ENCODE data around the gene FBXW8.

Gene FBXW8

DNA sequence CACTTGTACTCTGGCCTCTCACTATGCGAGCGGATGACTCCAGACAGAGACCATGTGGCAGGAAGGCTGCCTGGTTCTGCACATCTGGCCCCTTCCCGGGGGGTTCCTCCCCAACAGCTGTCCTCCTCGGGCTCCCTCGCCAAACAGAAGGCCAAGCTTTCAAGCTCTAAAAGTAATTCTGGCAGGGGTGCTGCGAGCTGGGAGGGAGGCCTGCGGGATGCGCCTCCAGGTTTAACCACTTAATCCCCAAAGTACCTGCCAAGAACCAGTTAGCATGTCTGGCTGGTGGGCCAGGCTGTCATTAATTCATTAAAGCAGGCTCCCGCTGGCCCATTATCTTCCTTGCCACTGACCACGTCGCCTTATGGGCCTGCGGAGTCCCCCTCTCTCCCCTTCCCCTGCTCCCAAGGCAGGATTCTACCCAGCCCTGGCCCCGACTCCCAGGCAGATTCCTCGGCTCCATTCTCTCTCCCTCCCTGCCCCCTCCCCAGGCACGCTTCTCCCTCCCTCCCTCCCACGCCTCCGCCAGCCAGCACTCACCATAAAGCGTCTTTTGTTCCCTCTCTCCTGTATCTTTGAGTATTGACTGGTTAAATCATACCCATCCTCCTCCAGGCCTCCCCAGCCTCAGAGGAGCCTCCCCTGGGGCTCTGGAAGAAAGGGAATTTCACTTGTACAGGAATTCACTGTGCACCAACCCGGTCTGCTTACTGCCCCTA is 34.4 kb upstream of the FBXW8 start:
- DNase-seq (ENCODE audit: low read depth, low spot score), result no peak
- TF ChIP-seq FOXP2 (optimal IDR thresholded peaks at IDR 0.05; ENCODE audit: control extremely low read depth, extremely low read length, insufficient read depth) (no peak), POLR2AphosphoS5 (IDR thresholded peaks at IDR 0.05; ENCODE audit: borderline replicate concordance, low read depth, low read length) (no peak), EZH2 (IDR thresholded peaks at IDR 0.05) (no peak)
- no peaks in the 10 kb centered on the region for H3K36me3 ChIP-seq (ENCODE audit: insufficient read depth, low read length)
- no peaks in the 10 kb centered on the region for H3K9me3 ChIP-seq (ENCODE audit: low read depth, low read length)
- H3K27ac ChIP-seq, result 0 out of 2 replicates have a peak overlapping the region, but pooled peaks have one; percentile 25
- no peak overlapping the region for H3K9ac ChIP-seq (ENCODE audit: insufficient read length)
- peak overlapping the region; percentile 58 for H3K4me3 ChIP-seq

DNA sequence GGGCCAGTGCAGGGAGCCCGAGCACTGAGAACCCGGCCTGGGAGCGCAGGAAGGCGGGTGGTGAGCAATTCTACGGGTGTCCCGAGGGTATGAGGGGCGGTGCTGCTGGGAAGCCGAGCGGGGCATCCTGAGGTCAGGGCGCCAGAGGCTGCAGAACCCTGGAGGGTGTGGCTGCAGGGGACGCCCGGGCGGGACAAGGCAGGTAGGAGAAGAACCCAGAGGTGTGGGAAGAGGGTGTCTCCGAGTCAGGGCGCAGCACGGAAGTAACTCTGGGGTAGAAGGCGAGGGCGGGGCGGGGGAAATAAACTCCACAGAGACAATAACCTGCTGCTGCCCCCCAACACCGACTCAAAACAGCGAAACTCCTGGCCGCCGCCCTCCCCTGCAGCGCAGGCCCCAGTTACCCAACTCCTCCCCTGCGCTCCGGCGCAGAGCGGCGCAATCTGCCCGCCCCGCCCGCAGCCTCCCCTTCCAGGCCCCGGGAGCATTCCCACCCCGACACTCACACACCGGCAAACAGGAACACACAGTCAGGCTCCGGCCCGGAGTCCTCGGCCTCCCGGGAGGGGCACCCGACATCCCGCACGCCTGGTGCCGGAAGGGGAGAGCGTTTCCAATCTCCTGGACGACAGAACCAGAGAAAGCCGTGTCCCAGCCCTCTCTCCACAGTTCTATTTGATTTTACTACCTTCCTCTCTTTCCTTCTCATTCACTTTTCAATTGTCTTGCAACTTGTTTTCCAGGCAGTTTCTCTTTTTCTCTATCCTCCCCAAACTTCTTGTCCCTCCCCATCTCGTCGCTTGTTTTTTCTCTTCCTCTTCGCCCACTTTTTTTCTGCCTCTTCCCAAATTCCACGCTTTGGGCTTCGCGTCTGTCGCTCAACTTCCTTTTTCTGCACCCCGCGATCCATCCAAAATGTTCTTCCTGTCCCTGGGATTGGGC is 31.9 kb upstream of the FBXW8 start:
- Histone ChIP-seq H3K4me3 (peak overlapping the region; percentile 75), H3K27ac (no peak overlapping the region), H3K9me3 (ENCODE audit: low read depth, low read length) (no peaks in the 10 kb centered on the region), H3K9ac (ENCODE audit: insufficient read length) (peak overlapping the region; percentile 55), H3K36me3 (ENCODE audit: insufficient read depth, low read length) (no peaks in the 10 kb centered on the region)
- TF ChIP-seq EZH2 (IDR thresholded peaks at IDR 0.05), result no peak
- TF ChIP-seq POLR2AphosphoS5 (IDR thresholded peaks at IDR 0.05; ENCODE audit: borderline replicate concordance, low read depth, low read length), result no peak
- TF ChIP-seq FOXP2 (optimal IDR thresholded peaks at IDR 0.05; ENCODE audit: control extremely low read depth, extremely low read length, insufficient read depth), result no peak
- no peak for DNase-seq (ENCODE audit: low read depth, low spot score)

DNA sequence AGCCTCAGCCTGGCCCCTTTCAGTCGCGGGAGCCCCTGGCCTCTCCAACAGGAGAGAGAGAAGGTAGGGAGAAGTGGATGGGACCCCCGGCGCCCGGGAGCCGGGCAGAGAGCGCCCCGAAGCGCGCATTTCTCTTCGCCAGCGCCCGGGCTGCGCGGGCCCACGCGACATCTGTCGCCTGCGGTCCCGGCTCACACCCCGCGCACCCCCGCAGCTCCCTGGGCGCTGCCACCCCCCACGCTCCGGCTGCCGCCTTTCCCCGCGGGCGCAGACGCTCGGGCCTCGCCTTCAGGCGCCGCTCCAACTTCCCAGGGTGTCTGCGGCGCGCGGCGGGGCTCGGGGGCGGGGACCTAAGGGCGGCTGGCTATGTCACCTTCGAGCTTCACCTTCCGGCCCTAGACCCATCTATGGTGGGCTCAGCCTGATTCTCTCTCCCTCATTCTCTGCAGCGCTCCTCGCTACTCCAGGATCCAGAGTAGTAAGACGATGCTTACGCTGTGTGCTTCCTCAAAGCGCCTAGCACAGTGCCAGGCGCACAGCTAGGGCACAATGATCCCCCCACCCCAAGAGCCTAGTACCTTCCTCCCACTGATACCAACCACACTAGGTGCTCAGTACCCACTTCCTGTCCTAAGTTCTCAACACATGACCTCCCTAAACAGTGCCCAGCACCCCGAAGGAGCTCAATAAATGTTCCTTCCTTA is 31.1 kb upstream of the FBXW8 start:
- no peaks in the 10 kb centered on the region for H3K36me3 ChIP-seq (ENCODE audit: insufficient read depth, low read length)
- DNase-seq (ENCODE audit: low read depth, low spot score), result no peak
- peak overlapping the region; percentile 75 for H3K4me3 ChIP-seq
- H3K9me3 ChIP-seq (ENCODE audit: low read depth, low read length), result no peaks in the 10 kb centered on the region
- no peak for TF ChIP-seq POLR2AphosphoS5 (IDR thresholded peaks at IDR 0.05; ENCODE audit: borderline replicate concordance, low read depth, low read length)
- TF ChIP-seq FOXP2 (optimal IDR thresholded peaks at IDR 0.05; ENCODE audit: control extremely low read depth, extremely low read length, insufficient read depth), result no peak
- TF ChIP-seq EZH2 (IDR thresholded peaks at IDR 0.05), result no peak
- H3K27ac ChIP-seq, result no peak overlapping the region
- peak overlapping the region; percentile 57 for H3K9ac ChIP-seq (ENCODE audit: insufficient read length)

DNA sequence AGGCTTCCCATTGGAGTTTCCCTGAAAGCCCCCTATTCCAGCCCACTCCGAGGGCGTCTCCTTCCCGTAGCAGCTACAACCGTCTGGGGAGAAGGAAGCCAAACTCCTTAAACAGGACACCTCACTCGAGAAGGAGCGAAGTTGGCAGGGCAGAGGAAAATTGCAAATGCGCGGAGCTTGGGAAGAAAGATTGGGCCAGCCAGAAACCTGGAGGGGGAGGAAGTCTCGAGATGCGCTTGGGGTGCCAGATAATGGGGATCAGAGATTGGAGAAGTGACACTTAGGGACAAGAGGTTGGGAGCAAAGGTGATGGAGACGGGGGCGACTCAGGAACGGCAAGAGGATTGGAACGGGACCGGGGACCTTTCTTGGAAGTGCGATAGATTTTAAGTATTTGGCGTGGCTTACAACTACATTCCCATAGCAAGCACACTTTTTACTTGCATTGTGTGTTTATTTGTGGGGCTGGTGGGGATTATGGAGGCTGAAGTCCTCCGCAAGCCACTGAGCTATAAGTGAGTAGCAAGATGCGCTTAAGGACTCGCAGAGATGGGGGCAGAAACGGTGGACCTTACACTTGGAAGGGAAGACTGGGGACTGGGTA is 30.4 kb upstream of the FBXW8 start:
- Histone ChIP-seq H3K9me3 (ENCODE audit: low read depth, low read length) (no peaks in the 10 kb centered on the region), H3K36me3 (ENCODE audit: insufficient read depth, low read length) (no peaks in the 10 kb centered on the region), H3K27ac (no peak overlapping the region), H3K9ac (ENCODE audit: insufficient read length) (peak overlapping the region; percentile 57), H3K4me3 (peak overlapping the region; percentile 75)
- DNase-seq (ENCODE audit: low read depth, low spot score), result no peak
- TF ChIP-seq EZH2 (IDR thresholded peaks at IDR 0.05), result no peak
- no peak for TF ChIP-seq FOXP2 (optimal IDR thresholded peaks at IDR 0.05; ENCODE audit: control extremely low read depth, extremely low read length, insufficient read depth)
- TF ChIP-seq POLR2AphosphoS5 (IDR thresholded peaks at IDR 0.05; ENCODE audit: borderline replicate concordance, low read depth, low read length), result no peak

DNA sequence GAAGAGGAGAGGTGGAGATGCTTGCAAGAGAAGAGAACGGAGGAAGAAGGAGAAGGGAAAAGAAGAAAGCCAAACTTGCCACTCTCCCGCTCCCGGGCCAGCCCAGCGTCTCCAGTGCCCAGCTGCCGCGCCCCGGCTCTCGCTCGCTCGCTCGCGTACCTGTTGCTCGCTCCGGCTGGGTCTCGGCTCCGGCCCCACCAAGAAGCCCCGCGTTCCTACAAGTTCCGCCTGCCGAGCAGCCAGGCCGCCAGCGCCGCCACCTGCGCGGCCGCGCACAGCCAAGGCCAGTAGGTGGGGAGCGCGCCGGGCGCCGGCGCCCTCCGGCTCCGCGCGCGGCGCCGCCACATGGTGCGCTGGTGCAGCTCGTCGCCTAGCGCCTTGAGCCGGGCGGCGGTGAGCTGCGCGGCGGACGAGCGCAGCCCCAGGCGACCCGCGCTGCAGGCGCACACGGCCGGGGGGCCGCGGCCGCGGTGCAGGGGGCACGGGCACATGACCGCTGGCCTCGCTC is 29.9 kb upstream of the FBXW8 start:
- no peaks in the 10 kb centered on the region for H3K36me3 ChIP-seq (ENCODE audit: insufficient read depth, low read length)
- H3K4me3 ChIP-seq, result peak overlapping the region; percentile 75
- peak overlapping the region; percentile 17 for H3K9ac ChIP-seq (ENCODE audit: insufficient read length)
- TF ChIP-seq FOXP2 (optimal IDR thresholded peaks at IDR 0.05; ENCODE audit: control extremely low read depth, extremely low read length, insufficient read depth) (no peak), EZH2 (IDR thresholded peaks at IDR 0.05) (no peak), POLR2AphosphoS5 (IDR thresholded peaks at IDR 0.05; ENCODE audit: borderline replicate concordance, low read depth, low read length) (no peak)
- no peaks in the 10 kb centered on the region for H3K9me3 ChIP-seq (ENCODE audit: low read depth, low read length)
- H3K27ac ChIP-seq, result no peak overlapping the region
- no peak for DNase-seq (ENCODE audit: low read depth, low spot score)

DNA sequence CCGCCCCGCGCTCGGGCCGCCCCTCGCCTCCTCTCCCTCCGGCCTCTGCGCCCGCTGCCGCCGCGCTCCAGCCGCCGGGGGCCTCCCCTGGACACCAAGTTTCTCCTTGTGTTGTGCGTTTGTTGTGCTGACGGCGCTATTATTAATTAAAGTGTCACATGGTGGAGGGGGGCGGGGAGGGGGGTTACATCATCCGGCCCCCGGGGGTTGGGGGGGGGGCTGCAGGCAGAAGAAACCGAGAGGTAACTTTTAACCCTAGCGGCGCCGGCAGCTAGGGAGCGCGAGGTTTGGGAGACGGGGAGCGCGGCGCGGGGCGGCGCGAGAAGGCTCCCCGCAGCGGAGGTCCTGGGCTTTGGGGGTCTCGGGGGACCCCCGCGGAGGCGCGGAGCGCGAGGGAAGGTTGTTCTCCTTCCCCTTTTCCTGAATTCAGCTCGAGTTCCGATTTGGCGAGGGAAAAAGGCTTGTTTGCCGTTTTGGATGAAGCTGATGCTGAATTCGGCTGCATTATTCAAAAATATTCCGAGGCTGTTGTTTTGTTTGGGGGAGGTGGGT is 29.3 kb upstream of the FBXW8 start, which contains the start of gene HRK:
Gene HRK, minus strand, starts transcription at position 117 of the 552 bp plus-strand sequence. CDS start 134 bp downstream, outside the sequence.
- H3K27ac ChIP-seq, result no peak within 1 kb of the TSS
- peak within 1 kb of the TSS; percentile 75 for H3K4me3 ChIP-seq
- no peaks in the 10 kb centered on the region for H3K36me3 ChIP-seq (ENCODE audit: insufficient read depth, low read length)
- DNase-seq (ENCODE audit: low read depth, low spot score), result no peak
- peak within 1 kb of the TSS; percentile 57 for H3K9ac ChIP-seq (ENCODE audit: insufficient read length)
- no peaks in the 10 kb centered on the region for H3K9me3 ChIP-seq (ENCODE audit: low read depth, low read length)
- TF ChIP-seq FOXP2 (optimal IDR thresholded peaks at IDR 0.05; ENCODE audit: control extremely low read depth, extremely low read length, insufficient read depth), result no peak

DNA sequence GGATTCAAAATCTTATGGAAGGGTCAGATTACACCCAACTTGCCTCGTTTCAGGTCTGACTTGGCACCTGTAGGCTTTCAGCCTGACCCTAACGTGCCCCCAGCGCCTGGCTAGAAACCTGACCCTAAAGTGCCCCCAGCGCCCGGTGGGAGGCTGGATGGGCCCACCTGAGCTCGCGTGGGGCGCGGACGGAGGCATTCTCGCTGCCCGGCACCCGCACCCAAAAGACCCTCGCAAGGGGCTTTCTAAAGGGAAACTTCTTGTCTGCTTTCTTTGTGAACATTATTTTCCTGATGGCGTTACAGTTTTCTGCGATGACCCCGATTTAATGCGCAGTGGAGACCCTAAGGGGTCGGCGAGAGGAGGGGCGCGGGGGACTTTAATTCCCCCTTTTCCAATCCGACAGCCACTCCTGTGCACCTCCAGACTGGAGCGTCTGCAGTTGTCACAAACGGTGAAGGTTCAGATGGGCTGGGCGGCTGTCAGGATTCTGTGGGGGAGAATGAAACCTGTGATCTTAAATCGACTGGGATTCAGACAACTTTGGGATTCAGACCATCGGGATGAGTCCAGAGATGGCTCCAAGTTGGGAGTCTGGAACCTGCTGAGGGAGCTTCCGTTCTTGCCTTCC is 28.8 kb upstream of the FBXW8 start:
- TF ChIP-seq FOXP2 (optimal IDR thresholded peaks at IDR 0.05; ENCODE audit: control extremely low read depth, extremely low read length, insufficient read depth) (no peak), POLR2AphosphoS5 (IDR thresholded peaks at IDR 0.05; ENCODE audit: borderline replicate concordance, low read depth, low read length) (no peak), EZH2 (IDR thresholded peaks at IDR 0.05) (no peak)
- no peak overlapping the region for H3K9ac ChIP-seq (ENCODE audit: insufficient read length)
- H3K27ac ChIP-seq, result no peak overlapping the region
- no peaks in the 10 kb centered on the region for H3K9me3 ChIP-seq (ENCODE audit: low read depth, low read length)
- H3K36me3 ChIP-seq (ENCODE audit: insufficient read depth, low read length), result no peaks in the 10 kb centered on the region
- peak overlapping the region; percentile 75 for H3K4me3 ChIP-seq
- DNase-seq (ENCODE audit: low read depth, low spot score), result no peak
